CD14-positive monocyte (primary cell): ENCODE measurements around the gene NAA16. TPM values are rescaled to one million over a fixed set of nuclear protein-coding genes. Genes with fewer than 3 reads are reported as not detected.

Experiments used
- DNase-seq, 3 donors: peaks; one replicate each; pipeline ENCODE4 v3.0.0-alpha.2; 2011 to 2022
- H2AFZ ChIP-seq: 2 replicates; pipeline ENCODE4 v1.6.0; 2012; ENCODE audit warnings: mild to moderate bottlenecking, low read depth, low read length, inconsistent platforms; ENCODE audit not compliant: insufficient read depth, poor library complexity, severe bottlenecking
- H3K27ac ChIP-seq, 2 donors: 1 replicate in 1 of 2; 2 replicates in 1 of 2; pipeline ENCODE4 v1.5.1; 2012 to 2013; ENCODE audit warnings: low read length in 2 of 2, control low read depth in 1 of 2, inconsistent platforms in 1 of 2, low read depth in 1 of 2, mild to moderate bottlenecking in 1 of 2
- H3K27me3 ChIP-seq, 2 donors: one replicate each; pipeline versions ENCODE4 v1.6.0 to v1.6.1; 2011 to 2013; ENCODE audit warnings: low read length in 2 of 2; ENCODE audit not compliant: control insufficient read depth in 2 of 2, insufficient read depth in 2 of 2
- H3K36me3 ChIP-seq, 2 donors: replicated peaks in 1 of 2; 1 replicate in 1 of 2; 2 replicates in 1 of 2; pipeline versions ENCODE4 v1.5.1 to v1.6.1; 2012 to 2013; ENCODE audit warnings: low read length in 2 of 2, control low read depth in 1 of 2, inconsistent platforms in 1 of 2, mild to moderate bottlenecking in 1 of 2; ENCODE audit not compliant: insufficient read depth in 2 of 2, control insufficient read depth in 1 of 2
- H3K4me1 ChIP-seq, 2 donors: 1 replicate in 1 of 2; 2 replicates in 1 of 2; pipeline versions ENCODE4 v1.5.1 to v1.6.1; 2012 to 2013; ENCODE audit warnings: low read length in 2 of 2, control low read depth in 1 of 2, inconsistent platforms in 1 of 2, mild to moderate bottlenecking in 1 of 2, moderate library complexity in 1 of 2; ENCODE audit not compliant: insufficient read depth in 2 of 2, control insufficient read depth in 1 of 2
- H3K4me2 ChIP-seq: replicated peaks from 2 replicates; pipeline ENCODE3; 2012; ENCODE audit warnings: low read length, moderate library complexity, mild to moderate bottlenecking; ENCODE audit not compliant: poor library complexity, severe bottlenecking; ENCODE audit errors: extremely low read depth
- H3K4me3 ChIP-seq, 3 experiments: fragments of 200-600 bp in 1 of 3; sonication (generic) in 1 of 3; replicated peaks in 1 of 3; 1 replicate in 2 of 3; 2 replicates in 1 of 3; pipeline ENCODE4 v1.5.1; 2011 to 2013; ENCODE audit warnings: low read length in 3 of 3, mild to moderate bottlenecking in 3 of 3, control low read depth in 2 of 3, low read depth in 2 of 3, inconsistent platforms in 1 of 3, moderate library complexity in 1 of 3
- H3K79me2 ChIP-seq: 2 replicates; pipeline ENCODE4 v1.6.0; 2012; ENCODE audit warnings: mild to moderate bottlenecking, control low read depth, inconsistent platforms, low read length, moderate library complexity; ENCODE audit not compliant: insufficient read depth
- H3K9ac ChIP-seq: 2 replicates; pipeline ENCODE4 v1.6.0; 2017; ENCODE audit warnings: low read length, mild to moderate bottlenecking; ENCODE audit not compliant: insufficient read depth, poor library complexity, severe bottlenecking
- H3K9me3 ChIP-seq, 2 donors: replicated peaks in 1 of 2; 1 replicate in 1 of 2; 2 replicates in 1 of 2; pipeline versions ENCODE4 v1.5.1 to v1.6.1; 2012 to 2013; ENCODE audit warnings: low read length in 2 of 2, control low read depth in 1 of 2; ENCODE audit not compliant: control insufficient read depth in 1 of 2, insufficient read depth in 1 of 2
- H4K20me1 ChIP-seq: 2 replicates; pipeline ENCODE4 v1.6.0; 2012; ENCODE audit warnings: mild to moderate bottlenecking, low read length, control low read depth, moderate library complexity; ENCODE audit not compliant: insufficient read depth
- H3K27ac Mint-ChIP-seq, 7 donors: one replicate each; pipeline ENCODE4 v1.8.0; 2020; ENCODE audit warnings: mild to moderate bottlenecking in 7 of 7, mixed read lengths in 7 of 7, moderate library complexity in 6 of 7, inconsistent platforms in 2 of 7
- H3K27me3 Mint-ChIP-seq, 3 donors: one replicate each; pipeline ENCODE4 v1.8.0; 2021 to 2022; ENCODE audit warnings: low read depth in 3 of 3, mild to moderate bottlenecking in 3 of 3, mixed read lengths in 3 of 3, moderate library complexity in 3 of 3, inconsistent platforms in 1 of 3
- H3K36me3 Mint-ChIP-seq, 2 donors: one replicate each; pipeline ENCODE4 v1.8.0; 2020; ENCODE audit warnings: mixed read lengths in 2 of 2, inconsistent platforms in 1 of 2, mild to moderate bottlenecking in 1 of 2
- H3K4me1 Mint-ChIP-seq: one replicate; pipeline ENCODE4 v1.8.0; 2020; ENCODE audit warnings: mild to moderate bottlenecking, mixed read lengths
- H3K4me3 Mint-ChIP-seq, 2 donors: one replicate each; pipeline ENCODE4 v1.8.0; 2020; ENCODE audit warnings: mild to moderate bottlenecking in 2 of 2, mixed read lengths in 2 of 2, moderate library complexity in 1 of 2
- H3K9me3 Mint-ChIP-seq, 7 donors: one replicate each; pipeline ENCODE4 v1.8.0; 2020 to 2022; ENCODE audit warnings: mixed read lengths in 7 of 7, mild to moderate bottlenecking in 6 of 7, moderate library complexity in 6 of 7, inconsistent platforms in 2 of 7
- WGBS: methylation state at CpG from one replicate; pipeline ENCODE4 v1.1.5; 2013; ENCODE audit warnings: missing lambda C conversion rate; ENCODE audit not compliant: insufficient coverage; 5-methylcytosine and 5-hydroxymethylcytosine counted together
- intact Hi-C, 2 donors: fragments of 100-400 bp; cut with micrococcal nuclease; formaldehyde crosslinking; loops; one replicate each; pipeline versions ENCODE4 v1.15.0 to v1.15.1; 2023
- polyA plus RNA-seq, 3 donors: library from polyadenylated mRNA; depleted of rRNA in 1 of 3; unstranded in 2 of 3; stranded (reverse) in 1 of 3; fragments of 300-500 nt in 2 of 3; fragments of >200 nt in 1 of 3; fragmentation: Illumina TruSeq in 2 of 3; gene quantifications; 1 replicate in 2 of 3; 2 replicates in 1 of 3; pipeline ENCODE4 v1.2.3, GENCODE V29; 2012 to 2021
- TF ChIP-seq, protein P1 (sequence below): fragments of 200-600 bp; IDR thresholded peaks from one replicate; pipeline ENCODE4 v1.8.0; 2022; ENCODE audit warnings: antibody characterized with exemption, mild to moderate bottlenecking

The NAA16 gene
- polyA plus RNA-seq, 3 donors: 3.8 to 20.6 (median 5.9) TPM

DNA sequence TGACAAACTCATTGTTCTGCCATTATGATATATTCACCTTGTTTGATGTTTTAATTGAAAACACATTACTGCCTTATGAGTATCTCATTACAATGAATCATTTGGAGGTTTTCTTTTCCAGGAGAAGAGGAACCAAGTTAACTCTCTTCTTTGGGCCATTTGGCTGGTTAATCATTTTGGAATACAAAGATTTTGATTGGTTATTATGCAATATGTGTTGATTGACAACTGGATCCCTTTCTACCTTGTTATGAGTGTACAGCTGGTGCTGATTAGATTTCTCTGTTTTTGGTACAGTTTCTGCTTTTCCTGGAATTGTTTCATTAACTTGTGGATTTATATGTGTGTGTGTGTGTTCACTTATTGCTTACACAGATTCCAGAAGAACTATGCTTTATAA, 97.1 kb downstream of the NAA16 start:
- H3K36me3 Mint-ChIP-seq: no peaks in the 10 kb centered on the region
- no peaks in the 10 kb centered on the region for H3K9me3 Mint-ChIP-seq
- TF ChIP-seq, protein P1, sequence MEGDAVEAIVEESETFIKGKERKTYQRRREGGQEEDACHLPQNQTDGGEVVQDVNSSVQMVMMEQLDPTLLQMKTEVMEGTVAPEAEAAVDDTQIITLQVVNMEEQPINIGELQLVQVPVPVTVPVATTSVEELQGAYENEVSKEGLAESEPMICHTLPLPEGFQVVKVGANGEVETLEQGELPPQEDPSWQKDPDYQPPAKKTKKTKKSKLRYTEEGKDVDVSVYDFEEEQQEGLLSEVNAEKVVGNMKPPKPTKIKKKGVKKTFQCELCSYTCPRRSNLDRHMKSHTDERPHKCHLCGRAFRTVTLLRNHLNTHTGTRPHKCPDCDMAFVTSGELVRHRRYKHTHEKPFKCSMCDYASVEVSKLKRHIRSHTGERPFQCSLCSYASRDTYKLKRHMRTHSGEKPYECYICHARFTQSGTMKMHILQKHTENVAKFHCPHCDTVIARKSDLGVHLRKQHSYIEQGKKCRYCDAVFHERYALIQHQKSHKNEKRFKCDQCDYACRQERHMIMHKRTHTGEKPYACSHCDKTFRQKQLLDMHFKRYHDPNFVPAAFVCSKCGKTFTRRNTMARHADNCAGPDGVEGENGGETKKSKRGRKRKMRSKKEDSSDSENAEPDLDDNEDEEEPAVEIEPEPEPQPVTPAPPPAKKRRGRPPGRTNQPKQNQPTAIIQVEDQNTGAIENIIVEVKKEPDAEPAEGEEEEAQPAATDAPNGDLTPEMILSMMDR: no peak
- Histone ChIP-seq H2AFZ (no peak overlapping the region), H3K4me2 (no peak overlapping the region), H3K4me3 (no peak overlapping the region), H3K9me3 (no peaks in the 10 kb centered on the region), H3K9ac (no peak overlapping the region), H3K79me2 (no peaks in the 10 kb centered on the region), H3K27me3 (no peaks in the 10 kb centered on the region), H4K20me1 (no peaks in the 10 kb centered on the region), H3K4me1 (no peaks in the 10 kb centered on the region), H3K27ac (no peak overlapping the region), H3K36me3 (no peaks in the 10 kb centered on the region)
- DNase-seq: no peak
- intact Hi-C loops: no loop called here
- no peaks in the 10 kb centered on the region for H3K4me1 Mint-ChIP-seq
- no peak overlapping the region for H3K27ac Mint-ChIP-seq
- no peak overlapping the region for H3K4me3 Mint-ChIP-seq
- no peaks in the 10 kb centered on the region for H3K27me3 Mint-ChIP-seq

DNA sequence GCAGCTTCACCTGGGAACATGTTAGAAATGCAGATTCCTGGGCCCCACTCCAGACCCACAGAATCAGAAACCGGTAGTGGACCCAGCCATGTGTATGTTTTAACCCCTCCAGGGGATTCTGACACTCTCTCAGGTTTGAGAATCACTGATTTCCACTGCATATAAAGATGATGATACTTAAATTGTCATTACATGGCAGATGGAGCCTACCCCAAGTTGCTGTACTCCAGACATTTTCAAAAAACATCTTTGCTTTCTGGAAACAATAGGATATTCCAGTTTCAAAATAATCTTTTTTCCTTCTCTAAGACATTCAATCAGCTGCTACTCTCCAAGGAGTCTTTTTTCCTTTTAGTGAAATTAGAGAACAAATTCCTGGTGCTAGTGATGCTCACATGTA, 97.7 kb downstream of the NAA16 start:
- H3K9me3 ChIP-seq: no peaks in the 10 kb centered on the region
- H3K4me1 Mint-ChIP-seq: no peaks in the 10 kb centered on the region
- no peaks in the 10 kb centered on the region for H3K9me3 Mint-ChIP-seq
- H4K20me1 ChIP-seq: no peaks in the 10 kb centered on the region
- no peaks in the 10 kb centered on the region for H3K36me3 Mint-ChIP-seq
- H3K27me3 ChIP-seq: no peaks in the 10 kb centered on the region
- WGBS: no CpG with 5 or more reads among the region's 1 CpG
- no peaks in the 10 kb centered on the region for H3K79me2 ChIP-seq
- H3K4me2 ChIP-seq: no peak overlapping the region
- no peak overlapping the region for H2AFZ ChIP-seq
- no peak overlapping the region for H3K9ac ChIP-seq
- intact Hi-C loops: no loop called here
- no peak overlapping the region for H3K4me3 Mint-ChIP-seq
- DNase-seq: no peak
- no peak overlapping the region for H3K27ac Mint-ChIP-seq
- TF ChIP-seq, protein P1: no peak
- no peak overlapping the region for H3K27ac ChIP-seq
- no peak overlapping the region for H3K4me3 ChIP-seq
- no peaks in the 10 kb centered on the region for H3K36me3 ChIP-seq
- H3K4me1 ChIP-seq: no peaks in the 10 kb centered on the region
- no peaks in the 10 kb centered on the region for H3K27me3 Mint-ChIP-seq
